Measurements from ENCODE around the gene MAN2B1.
"Not testable (repeated sequence)": the region's sequence is repeated elsewhere in the genome, so short reads cannot be mapped to it uniquely, and the experiment has no call there.

MAN2B1 gene

GRCh38 chr19:12705169-12705568 lies 38.6 kb upstream of the MAN2B1 start:
- H3K4me1 ChIP-seq, result no peaks in the 10 kb centered on the region
- no peak overlapping the region for H3K4me3 ChIP-seq
- H3K9me3 ChIP-seq (replicated peaks in 1 of 11), result no peaks in the 10 kb centered on the region
- TF ChIP-seq Cebpa-rat (IDR thresholded peaks at IDR 0.05), result no peak
- peaks cover 96 to 100% (median 98%) of the 10 kb centered on the region in 11 experiments for H3K36me3 ChIP-seq
- no peak overlapping the region for H3K4me2 ChIP-seq
- H4K20me1 ChIP-seq, result peaks cover 0 to 94% (median 73%) of the 10 kb centered on the region in 11 experiments; a peak in 19 of 22 replicates
- H3K9ac ChIP-seq, result no peak overlapping the region
- H3K27ac ChIP-seq, result no peak overlapping the region
- H3K27me3 ChIP-seq, result no peaks in the 10 kb centered on the region

GRCh38 chr19:12703046-12703445 lies 36.5 kb upstream of the MAN2B1 start:
- Histone ChIP-seq H3K4me1 (peaks cover 1 to 20% (median 11%) of the 10 kb centered on the region in 10 experiments; a peak in 18 of 20 replicates), H3K27ac (no peak overlapping the region), H3K4me3 (no peak overlapping the region), H3K9ac (no peak overlapping the region), H3K9me3 (replicated peaks in 1 of 11) (no peaks in the 10 kb centered on the region), H3K36me3 (peaks cover 97 to 100% (median 98%) of the 10 kb centered on the region in 11 experiments), H3K4me2 (no peak overlapping the region), H3K27me3 (no peaks in the 10 kb centered on the region), H4K20me1 (peaks cover 0 to 80% (median 62%) of the 10 kb centered on the region in 11 experiments; a peak in 19 of 22 replicates)
- TF ChIP-seq Cebpa-rat (IDR thresholded peaks at IDR 0.05), result no peak

GRCh38 chr19:12701596-12702282 lies 35.2 kb upstream of the MAN2B1 start:
- no peak overlapping the region for H3K27ac ChIP-seq
- no peak overlapping the region for H3K4me2 ChIP-seq
- no peak for TF ChIP-seq Cebpa-rat (IDR thresholded peaks at IDR 0.05)
- peaks cover 84 to 94% (median 89%) of the 10 kb centered on the region in 11 experiments for H3K36me3 ChIP-seq
- H3K9ac ChIP-seq, result no peak overlapping the region
- H3K4me3 ChIP-seq, result no peak overlapping the region
- H4K20me1 ChIP-seq, result peaks cover 0 to 70% (median 60%) of the 10 kb centered on the region in 11 experiments; a peak in 19 of 22 replicates
- H3K4me1 ChIP-seq, result peaks cover 14 to 33% (median 23%) of the 10 kb centered on the region in 10 experiments; a peak in 19 of 20 replicates
- no peaks in the 10 kb centered on the region for H3K27me3 ChIP-seq
- no peaks in the 10 kb centered on the region for H3K9me3 ChIP-seq (replicated peaks in 1 of 11)

GRCh38 chr19:12698138-12698537 lies 31.6 kb upstream of the MAN2B1 start:
- Histone ChIP-seq H4K20me1 (peaks cover 0 to 34% (median 30%) of the 10 kb centered on the region in 11 experiments; a peak in 19 of 22 replicates), H3K9me3 (replicated peaks in 1 of 11) (no peaks in the 10 kb centered on the region), H3K36me3 (peaks cover 48 to 63% (median 53%) of the 10 kb centered on the region in 11 experiments), H3K27me3 (no peaks in the 10 kb centered on the region), H3K4me2 (peak overlapping the region; percentile 89 to 98 (median 94); a peak in 21 of 22 replicates), H3K27ac (peak overlapping the region in 4 of 11 experiments; percentile 6 to 85 (median 73); a peak in 5 of 22 replicates), H3K4me3 (peak overlapping the region in 2 of 10 experiments; percentile 19 to 79; a peak in 1 of 20 replicates), H3K9ac (peak overlapping the region in 10 of 11 experiments; percentile 12 to 87 (median 79); a peak in 13 of 22 replicates), H3K4me1 (peaks cover 23 to 50% (median 38%) of the 10 kb centered on the region in 10 experiments)
- TF ChIP-seq Cebpa-rat (IDR thresholded peaks at IDR 0.05), result no peak

GRCh38 chr19:12697425-12697824 lies 30.9 kb upstream of the MAN2B1 start:
- peak overlapping the region; percentile 89 to 98 (median 94) for H3K4me2 ChIP-seq
- H3K4me1 ChIP-seq, result peaks cover 23 to 50% (median 38%) of the 10 kb centered on the region in 10 experiments
- peak overlapping the region; percentile 71 to 87 (median 84) for H3K9ac ChIP-seq
- peak overlapping the region; percentile 74 to 94 (median 78) for H3K4me3 ChIP-seq
- H4K20me1 ChIP-seq, result peaks cover 0 to 27% (median 23%) of the 10 kb centered on the region in 11 experiments; a peak in 17 of 22 replicates
- peak overlapping the region; percentile 66 to 85 (median 75); a peak in 21 of 22 replicates for H3K27ac ChIP-seq
- H3K27me3 ChIP-seq; H3K9me3 ChIP-seq (replicated peaks in 1 of 11): not testable (repeated sequence)
- peaks cover 41 to 63% (median 52%) of the 10 kb centered on the region in 11 experiments for H3K36me3 ChIP-seq

- Histone ChIP-seq H3K27me3 (no peaks in the 10 kb centered on the region), H3K4me1 (peaks cover 23 to 50% (median 38%) of the 10 kb centered on the region in 10 experiments), H3K27ac (peak within 1 kb of the TSS; percentile 66 to 85 (median 75)), H3K36me3 (peaks cover 33 to 60% (median 44%) of the 10 kb centered on the region in 11 experiments), H3K4me2 (peak within 1 kb of the TSS; percentile 89 to 98 (median 94)), H3K9me3 (replicated peaks in 1 of 11) (no peaks in the 10 kb centered on the region), H4K20me1 (peaks cover 0 to 20% (median 15%) of the 10 kb centered on the region in 11 experiments; a peak in 15 of 22 replicates), H3K4me3 (peak within 1 kb of the TSS; percentile 74 to 94 (median 78)), H3K9ac (peak within 1 kb of the TSS; percentile 71 to 87 (median 84))
- 0 out of 22 replicates have a peak, but pooled peaks of 1 of the 11 experiments have one; percentile 25 for TF ChIP-seq Cebpa-rat (IDR thresholded peaks at IDR 0.05)
Measured at GRCh38 chr19:12696366-12697335, 30.1 kb upstream of the MAN2B1 start, which contains the start of gene FBXW9. FBXW9 (minus strand) TSS chr19:12696631; CDS start chr19:12696581, 50 bp downstream.

GRCh38 chr19:12695997-12696365 lies 29.4 kb upstream of the MAN2B1 start:
- Histone ChIP-seq H4K20me1 (peaks cover 0 to 13% (median 8%) of the 10 kb centered on the region in 11 experiments; a peak in 11 of 22 replicates), H3K27ac (peak overlapping the region; percentile 43 to 85 (median 75); a peak in 21 of 22 replicates), H3K9me3 (replicated peaks in 1 of 11) (no peaks in the 10 kb centered on the region), H3K4me1 (peaks cover 28 to 56% (median 43%) of the 10 kb centered on the region in 10 experiments), H3K36me3 (peaks cover 27 to 60% (median 37%) of the 10 kb centered on the region in 11 experiments), H3K4me3 (peak overlapping the region; percentile 74 to 94 (median 78)), H3K27me3 (no peaks in the 10 kb centered on the region), H3K9ac (peak overlapping the region; percentile 71 to 87 (median 84)), H3K4me2 (peak overlapping the region; percentile 89 to 98 (median 94))
- TF ChIP-seq Cebpa-rat (IDR thresholded peaks at IDR 0.05), result no peak

- no peaks in the 10 kb centered on the region for H3K27me3 ChIP-seq
- H3K9me3 ChIP-seq (replicated peaks in 1 of 11), result no peaks in the 10 kb centered on the region
- peaks cover 32 to 61% (median 48%) of the 10 kb centered on the region in 10 experiments for H3K4me1 ChIP-seq
- TF ChIP-seq Cebpa-rat (IDR thresholded peaks at IDR 0.05), result no peak
- H3K4me2 ChIP-seq, result peak overlapping the region; percentile 89 to 98 (median 94)
- H3K9ac ChIP-seq, result peak overlapping the region; percentile 71 to 87 (median 84)
- H3K27ac ChIP-seq, result peak overlapping the region in 7 of 11 experiments; percentile 44 to 85 (median 74); a peak in 12 of 22 replicates
- H3K4me3 ChIP-seq, result peak overlapping the region; percentile 74 to 94 (median 78)
- peaks cover 22 to 57% (median 33%) of the 10 kb centered on the region in 11 experiments; a peak in 21 of 22 replicates for H3K36me3 ChIP-seq
- peaks cover 0 to 10% (median 5%) of the 10 kb centered on the region in 11 experiments; a peak in 5 of 22 replicates for H4K20me1 ChIP-seq
Measured at GRCh38 chr19:12695514-12695913, 29.0 kb upstream of the MAN2B1 start.
